ENCODE data around the gene IRGM.
"Not testable (repeated sequence)": the region's sequence is repeated elsewhere in the genome, so short reads cannot be mapped to it uniquely, and the experiment has no call there.

IRGM gene

GRCh38 chr5:150846308-150846653 lies at the start of gene IRGM:
Gene IRGM, plus strand, starts transcription at chr5:150846521. Its CDS starts 1,603 bp downstream, at chr5:150848124.
- H3K4me3 ChIP-seq (replicated peaks; ENCODE audit: low read depth, low read length); DNase-seq (ENCODE audit: extremely low read depth, insufficient read length); H3K27me3 ChIP-seq (replicated peaks; ENCODE audit: control insufficient read depth, insufficient read depth, low read length); H3K36me3 ChIP-seq (ENCODE audit: control insufficient read depth, insufficient read depth, low read length): not testable (repeated sequence)

GRCh38 chr5:150797384-150797783 lies 48.9 kb upstream of the IRGM start:
- DNase-seq (ENCODE audit: extremely low read depth, insufficient read length), result no peak
- Histone ChIP-seq H3K27me3 (replicated peaks; ENCODE audit: control insufficient read depth, insufficient read depth, low read length) (no peaks in the 10 kb centered on the region), H3K4me3 (replicated peaks; ENCODE audit: low read depth, low read length) (no peak overlapping the region), H3K36me3 (ENCODE audit: control insufficient read depth, insufficient read depth, low read length) (peaks cover 8% of the 10 kb centered on the region)
- no peak for TF ChIP-seq CTCF (IDR thresholded peaks at IDR 0.05; ENCODE audit: insufficient read depth, low read length, poor library complexity, severe bottlenecking)

- H3K36me3 ChIP-seq (ENCODE audit: control insufficient read depth, insufficient read depth, low read length), result no peaks in the 10 kb centered on the region
- H3K4me3 ChIP-seq (replicated peaks; ENCODE audit: low read depth, low read length), result no peak overlapping the region
- DNase-seq (ENCODE audit: extremely low read depth, insufficient read length), result no peak
- TF ChIP-seq CTCF (IDR thresholded peaks at IDR 0.05; ENCODE audit: insufficient read depth, low read length, poor library complexity, severe bottlenecking), result peak; percentile 31
- H3K27me3 ChIP-seq (replicated peaks; ENCODE audit: control insufficient read depth, insufficient read depth, low read length), result no peaks in the 10 kb centered on the region
Observed at GRCh38 chr5:150801117-150801927, 45.0 kb upstream of the IRGM start.

GRCh38 chr5:150804388-150804787 lies 41.9 kb upstream of the IRGM start:
- H3K4me3 ChIP-seq (replicated peaks; ENCODE audit: low read depth, low read length), result no peak overlapping the region
- H3K27me3 ChIP-seq (replicated peaks; ENCODE audit: control insufficient read depth, insufficient read depth, low read length), result no peaks in the 10 kb centered on the region
- TF ChIP-seq CTCF (IDR thresholded peaks at IDR 0.05; ENCODE audit: insufficient read depth, low read length, poor library complexity, severe bottlenecking), result no peak
- DNase-seq (ENCODE audit: extremely low read depth, insufficient read length), result no peak
- no peaks in the 10 kb centered on the region for H3K36me3 ChIP-seq (ENCODE audit: control insufficient read depth, insufficient read depth, low read length)

- no peak overlapping the region for H3K4me3 ChIP-seq (replicated peaks; ENCODE audit: low read depth, low read length)
- H3K36me3 ChIP-seq (ENCODE audit: control insufficient read depth, insufficient read depth, low read length), result no peaks in the 10 kb centered on the region
- no peak for DNase-seq (ENCODE audit: extremely low read depth, insufficient read length)
- H3K27me3 ChIP-seq (replicated peaks; ENCODE audit: control insufficient read depth, insufficient read depth, low read length), result no peaks in the 10 kb centered on the region
- TF ChIP-seq CTCF (IDR thresholded peaks at IDR 0.05; ENCODE audit: insufficient read depth, low read length, poor library complexity, severe bottlenecking), result no peak
Observed at GRCh38 chr5:150809363-150809762, 37.0 kb upstream of the IRGM start.

GRCh38 chr5:150815010-150815409 lies 31.3 kb upstream of the IRGM start:
- H3K27me3 ChIP-seq (replicated peaks; ENCODE audit: control insufficient read depth, insufficient read depth, low read length), result no peaks in the 10 kb centered on the region
- no peaks in the 10 kb centered on the region for H3K36me3 ChIP-seq (ENCODE audit: control insufficient read depth, insufficient read depth, low read length)
- DNase-seq (ENCODE audit: extremely low read depth, insufficient read length), result no peak
- no peak for TF ChIP-seq CTCF (IDR thresholded peaks at IDR 0.05; ENCODE audit: insufficient read depth, low read length, poor library complexity, severe bottlenecking)
- H3K4me3 ChIP-seq (replicated peaks; ENCODE audit: low read depth, low read length), result no peak overlapping the region

Data from GM06990 (cell line).